Thyroid gland (tissue), 4 donors: ENCODE data around the gene MEN1.

Source experiments
- CTCF ChIP-seq, 6 experiments: fragments of 200-600 bp in 3 of 6; fragments of 450-650 bp in 3 of 6; sonication (generic) in 3 of 6; IDR thresholded peaks; one replicate each; pipeline ENCODE4 v1.5.1; 2016 to 2019; ENCODE audit warnings: antibody characterized with exemption in 6 of 6, mild to moderate bottlenecking in 2 of 6, inconsistent platforms in 1 of 6, moderate library complexity in 1 of 6
- POLR2A ChIP-seq, 2 donors: fragments of 450-650 bp; IDR thresholded peaks; one replicate each; pipeline ENCODE4 v1.6.1; 2017; ENCODE audit warnings: antibody characterized with exemption in 2 of 2, mild to moderate bottlenecking in 2 of 2, moderate library complexity in 1 of 2

GRCh38 chr11:64765291-64765850 is 45.0 kb downstream of the MEN1 start:
- TF ChIP-seq CTCF (IDR thresholded peaks at IDR 0.05) (no peak), POLR2A (IDR thresholded peaks at IDR 0.05) (no peak)
